ENCODE data around the gene NEO1. TPM values are rescaled to one million over a fixed set of nuclear protein-coding genes. Genes with fewer than 3 reads are reported as not detected.

The NEO1 gene
- total RNA-seq, 1 donor from 2014 or later, result 21.8 TPM

- no peaks in the 10 kb centered on the region for H3K27me3 ChIP-seq
- intact Hi-C loops (cut with DNase I), result no loop called here
- H3K27ac ChIP-seq, result no peak overlapping the region
- DNase-seq (ENCODE audit: low spot score in 2 of 2), result no peak
- H3K4me3 ChIP-seq, result no peak overlapping the region
- H3K9me3 ChIP-seq, result no peaks in the 10 kb centered on the region
- H3K36me3 ChIP-seq, result no peaks in the 10 kb centered on the region
- H3K4me1 ChIP-seq, result no peaks in the 10 kb centered on the region
- TF ChIP-seq CTCF (IDR thresholded peaks at IDR 0.05), result no peak
Measured at GRCh38 chr15:73345658-73346057, 293.4 kb downstream of the NEO1 start.

GRCh38 chr15:73346735-73347312, 294.6 kb downstream of the NEO1 start:
- Histone ChIP-seq H3K4me1 (no peaks in the 10 kb centered on the region), H3K27ac (no peak overlapping the region), H3K27me3 (no peaks in the 10 kb centered on the region), H3K9me3 (no peaks in the 10 kb centered on the region), H3K4me3 (no peak overlapping the region), H3K36me3 (no peaks in the 10 kb centered on the region)
- DNase-seq (ENCODE audit: low spot score in 2 of 2), result no peak
- no peak for TF ChIP-seq CTCF (IDR thresholded peaks at IDR 0.05)
- intact Hi-C loops (cut with DNase I), result no loop called here

- H3K4me1 ChIP-seq, result no peaks in the 10 kb centered on the region
- H3K9me3 ChIP-seq, result no peaks in the 10 kb centered on the region
- no peaks in the 10 kb centered on the region for H3K27me3 ChIP-seq
- no peak overlapping the region for H3K4me3 ChIP-seq
- intact Hi-C loops (cut with DNase I), result no loop called here
- DNase-seq (ENCODE audit: low spot score in 2 of 2), result no peak
- no peak for TF ChIP-seq CTCF (IDR thresholded peaks at IDR 0.05)
- H3K36me3 ChIP-seq, result no peaks in the 10 kb centered on the region
- no peak overlapping the region for H3K27ac ChIP-seq
Measured at GRCh38 chr15:73349191-73349590, 296.9 kb downstream of the NEO1 start.

- H3K27me3 ChIP-seq, result no peaks in the 10 kb centered on the region
- no peaks in the 10 kb centered on the region for H3K36me3 ChIP-seq
- no peaks in the 10 kb centered on the region for H3K9me3 ChIP-seq
- no peaks in the 10 kb centered on the region for H3K4me1 ChIP-seq
- intact Hi-C loops (cut with DNase I), result no loop called here
- no peak for DNase-seq (ENCODE audit: low spot score in 2 of 2)
- TF ChIP-seq CTCF (IDR thresholded peaks at IDR 0.05), result no peak
- no peak overlapping the region for H3K4me3 ChIP-seq
- H3K27ac ChIP-seq, result no peak overlapping the region
Measured at GRCh38 chr15:73352082-73352481, 299.8 kb downstream of the NEO1 start.

- H3K4me3 ChIP-seq, result no peak overlapping the region
- no peak overlapping the region for H3K27ac ChIP-seq
- DNase-seq (ENCODE audit: low spot score in 2 of 2), result no peak
- H3K9me3 ChIP-seq, result no peaks in the 10 kb centered on the region
- no peaks in the 10 kb centered on the region for H3K36me3 ChIP-seq
- intact Hi-C loops (cut with DNase I), result no loop called here
- no peak for TF ChIP-seq CTCF (IDR thresholded peaks at IDR 0.05)
- H3K27me3 ChIP-seq, result no peaks in the 10 kb centered on the region
- H3K4me1 ChIP-seq, result no peaks in the 10 kb centered on the region
Measured at GRCh38 chr15:73353734-73354133, 301.5 kb downstream of the NEO1 start.

- TF ChIP-seq CTCF (IDR thresholded peaks at IDR 0.05), result no peak
- no peaks in the 10 kb centered on the region for H3K36me3 ChIP-seq
- intact Hi-C loops (cut with DNase I), result no loop called here
- no peaks in the 10 kb centered on the region for H3K27me3 ChIP-seq
- H3K9me3 ChIP-seq, result no peaks in the 10 kb centered on the region
- no peak overlapping the region for H3K4me3 ChIP-seq
- no peaks in the 10 kb centered on the region for H3K4me1 ChIP-seq
- no peak for DNase-seq (ENCODE audit: low spot score in 2 of 2)
- H3K27ac ChIP-seq, result no peak overlapping the region
Measured at GRCh38 chr15:73354241-73354640, 302.0 kb downstream of the NEO1 start.
